SH-SY5Y (cell line): ENCODE measurements around the gene OPN4.

Experiments
- GATA2 ChIP-seq: IDR thresholded peaks from 2 replicates; pipeline ENCODE4 v1.6.1; 2011; ENCODE audit warnings: mild to moderate bottlenecking, low read depth, low read length
- GATA3 ChIP-seq: IDR thresholded peaks from 2 replicates; pipeline ENCODE4 v1.6.1; 2011; ENCODE audit warnings: low read depth, mild to moderate bottlenecking, low read length, moderate library complexity

Gene OPN4

GRCh38 chr10:86706401-86706841 lies 52.1 kb downstream of the OPN4 start:
- TF ChIP-seq GATA3 (no peak), GATA2 (no peak)

- TF ChIP-seq GATA3 = no peak
- no peak for TF ChIP-seq GATA2
These were observed 52.6 kb downstream of the OPN4 start for GRCh38 chr10:86706977-86707376.

DNA sequence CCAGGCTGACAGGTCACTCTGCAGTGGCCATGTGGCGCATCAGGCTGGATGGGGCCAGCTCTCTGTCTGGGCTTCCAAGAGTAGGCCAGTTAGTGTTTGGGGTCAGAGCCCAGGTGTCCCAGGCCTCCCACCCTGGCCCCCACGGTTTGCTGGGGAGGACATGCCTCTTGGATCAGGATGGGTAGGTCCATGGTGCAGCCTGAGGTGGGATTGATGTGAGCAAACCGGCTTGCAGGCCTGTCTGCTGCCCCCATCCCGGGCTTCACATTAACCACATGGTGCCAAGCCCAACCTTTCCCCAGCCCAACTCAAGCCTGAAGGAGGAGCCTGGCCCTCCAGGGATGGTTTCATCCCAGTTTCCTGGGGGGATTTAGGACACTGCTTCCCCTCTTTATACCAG lies 53.2 kb downstream of the OPN4 start:
- TF ChIP-seq GATA3 = no peak
- no peak for TF ChIP-seq GATA2

- no peak for TF ChIP-seq GATA3
- no peak for TF ChIP-seq GATA2
These were observed 53.9 kb downstream of the OPN4 start for GRCh38 chr10:86708068-86708782.

GRCh38 chr10:86708783-86709380 lies 54.5 kb downstream of the OPN4 start:
- TF ChIP-seq GATA2 (no peak), GATA3 (no peak)

GRCh38 chr10:86709396-86710185 lies 55.2 kb downstream of the OPN4 start:
- TF ChIP-seq GATA3 (no peak), GATA2 (no peak)

DNA sequence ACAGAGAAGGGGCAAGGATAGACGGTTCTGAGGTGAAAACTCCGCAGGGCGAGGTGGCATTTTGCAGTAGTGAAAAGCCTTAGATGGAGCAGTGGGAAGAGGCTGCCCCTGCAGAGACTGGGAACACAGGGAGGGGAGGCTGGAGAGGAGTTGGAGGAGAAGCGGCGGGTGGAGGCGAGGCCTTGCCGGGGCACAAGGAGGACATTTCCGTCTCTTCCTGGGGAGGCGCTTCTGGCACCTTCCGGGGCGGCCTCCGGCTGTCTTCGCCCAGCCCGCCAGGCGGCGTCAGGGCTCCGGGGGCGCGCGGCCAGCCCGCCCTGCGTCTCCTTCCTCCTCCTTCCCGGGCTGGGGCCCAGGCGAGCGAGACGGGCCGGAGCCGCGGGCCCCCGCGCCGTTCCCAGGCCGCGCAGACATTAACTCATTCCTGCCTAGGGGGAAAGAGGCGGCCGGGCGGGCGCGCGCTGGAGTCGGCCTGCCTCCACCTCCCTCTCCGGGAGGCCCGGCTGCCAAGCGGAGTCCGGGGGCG lies 56.7 kb downstream of the OPN4 start:
- TF ChIP-seq GATA3 (no peak), GATA2 (no peak)

GRCh38 chr10:86711513-86712316 lies 57.4 kb downstream of the OPN4 start:
- TF ChIP-seq GATA2 (no peak), GATA3 (no peak)

GRCh38 chr10:86712317-86712707 lies 58.0 kb downstream of the OPN4 start:
- no peak for TF ChIP-seq GATA2
- TF ChIP-seq GATA3 = no peak

DNA sequence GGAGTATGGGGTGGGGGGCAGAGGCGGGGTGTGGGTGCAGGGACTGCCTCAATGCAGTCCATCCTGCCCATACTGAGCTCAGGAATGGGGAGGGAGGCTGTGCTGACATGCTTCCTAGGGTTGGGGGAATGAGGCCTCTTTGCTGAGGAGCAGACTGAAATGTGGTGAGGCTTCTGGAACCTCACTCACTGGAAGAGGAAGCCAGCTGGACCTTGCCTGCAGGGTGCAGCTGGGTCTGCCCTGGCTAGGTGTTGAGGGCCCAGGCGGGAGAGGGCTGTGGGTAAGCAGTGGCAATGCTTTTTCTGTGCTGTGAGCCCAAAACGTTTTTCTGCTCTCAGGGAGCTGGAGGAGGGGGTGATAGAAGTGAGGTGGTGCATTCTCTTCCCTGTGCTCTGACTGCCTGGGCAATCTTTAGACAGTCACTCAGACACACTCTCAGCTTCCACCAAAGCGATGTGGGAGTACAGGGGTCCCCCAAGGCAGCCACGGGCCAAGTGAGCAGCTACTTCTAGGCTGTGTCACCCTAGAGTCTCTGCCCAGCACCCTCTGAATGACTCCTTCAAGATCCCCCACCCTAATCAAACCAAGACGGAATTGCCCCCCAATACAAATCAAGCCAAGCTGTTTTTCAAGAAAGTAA lies 60.9 kb downstream of the OPN4 start:
- no peak for TF ChIP-seq GATA2
- no peak for TF ChIP-seq GATA3

DNA sequence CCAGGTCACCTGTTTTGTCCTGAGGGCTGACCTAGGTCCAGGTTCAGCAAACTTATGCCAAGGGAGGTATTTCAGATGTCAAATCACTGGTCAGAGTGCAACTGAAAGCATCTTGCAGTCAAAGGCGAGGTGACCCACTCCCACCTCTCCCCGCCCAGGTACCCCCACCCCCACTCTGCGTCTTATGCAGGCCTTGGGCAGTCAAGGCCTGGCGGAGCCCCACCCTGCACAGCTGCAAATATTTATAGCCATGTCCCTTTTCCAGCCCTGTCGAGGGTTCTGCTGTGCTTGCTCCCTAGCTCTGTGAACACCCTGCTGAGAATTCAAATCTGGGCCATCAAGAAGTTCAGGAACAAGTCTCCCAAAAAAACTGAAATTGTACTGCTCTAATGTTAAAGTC lies 61.5 kb downstream of the OPN4 start:
- TF ChIP-seq GATA2 = no peak
